OCI-LY1 (cell line): ENCODE measurements around the gene ZXDB.

Experiments used
- CTCF ChIP-seq: fragments of 200-600 bp; sonication (generic), shearing (Covaris generic); IDR thresholded peaks from 2 replicates; pipeline ENCODE4 v1.5.1; 2017; ENCODE audit warnings: mild to moderate bottlenecking, antibody characterized with exemption, low read length, moderate library complexity, mixed read lengths
- EZH2 ChIP-seq: fragments of 200-600 bp; sonication (generic), shearing (Covaris generic); IDR thresholded peaks from 2 replicates; pipeline ENCODE4 v1.8.0; 2017; ENCODE audit warnings: borderline replicate concordance, mixed run types, mild to moderate bottlenecking, antibody characterized with exemption, low read length, moderate library complexity, mixed read lengths

- TF ChIP-seq CTCF: no peak
- no peak for TF ChIP-seq EZH2
Observed at GRCh38 chrX:57647020-57647419, 55.2 kb downstream of the ZXDB start.
